SK-N-MC (cell line): ENCODE results near the gene POMGNT1.

Source experiments
- EZH2 ChIP-seq: fragments of 200-600 bp; sonication (generic); IDR thresholded peaks from one replicate; pipeline ENCODE4 v1.6.1; 2017; ENCODE audit warnings: antibody characterized with exemption
- POLR2AphosphoS5 ChIP-seq: IDR thresholded peaks from 2 replicates; pipeline ENCODE4 v1.6.1; 2012; ENCODE audit warnings: mild to moderate bottlenecking, low read depth, low read length, borderline replicate concordance

DNA sequence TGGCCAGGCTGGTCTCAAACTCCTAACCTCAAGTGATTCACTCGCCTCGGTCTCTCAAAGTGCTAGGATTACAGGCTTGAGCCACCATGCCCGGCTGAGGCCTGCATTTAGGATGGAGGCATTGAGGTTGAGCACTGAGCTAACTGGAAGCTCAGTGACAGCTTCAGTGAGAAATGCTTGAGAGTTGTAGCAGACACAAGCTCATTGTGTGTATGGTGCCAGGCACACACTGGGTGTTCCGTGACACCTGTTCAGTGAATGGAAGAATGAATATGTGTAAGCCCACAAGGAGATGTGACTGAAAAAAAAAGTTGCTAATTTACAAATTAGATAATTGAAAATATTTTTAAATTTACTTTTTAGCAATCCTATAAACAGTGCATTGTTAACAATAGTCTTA lies 26.7 kb upstream of the POMGNT1 start:
- TF ChIP-seq EZH2, result no peak
- TF ChIP-seq POLR2AphosphoS5, result no peak
